Heart left ventricle (tissue), 16 donors: ENCODE data around the gene SCG5. TPM values are rescaled to one million over a fixed set of nuclear protein-coding genes. Genes with fewer than 3 reads are reported as not detected.

Experiments used
- ATAC-seq, 4 donors: fragments of 200-7000 bp; cut with Tn5 transposase; one replicate each; pipeline ENCODE4 v1.9.1; 2020 to 2022; ENCODE audit warnings: moderate library complexity in 4 of 4, mild to moderate bottlenecking in 3 of 4, moderate number of reproducible peaks in 1 of 4
- DNase-seq, 5 donors: peaks; one replicate each; pipeline ENCODE4 v3.0.0-alpha.2; 2020
- H3K27ac ChIP-seq, 12 donors: fragments of 200-600 bp; sonication (generic) in 4 of 12; one replicate each; pipeline versions ENCODE4 v1.5.0 to v1.8.0; 2016 to 2022; ENCODE audit warnings: mild to moderate bottlenecking in 2 of 12
- H3K27me3 ChIP-seq, 9 donors: fragments of 200-600 bp; sonication (generic) in 2 of 9; one replicate each; pipeline versions ENCODE4 v1.5.1 to v1.8.0; 2016 to 2022; ENCODE audit warnings: mild to moderate bottlenecking in 3 of 9
- H3K36me3 ChIP-seq, 9 donors: fragments of 200-600 bp; sonication (generic) in 2 of 9; one replicate each; pipeline versions ENCODE4 v1.5.0 to v1.8.0; 2018 to 2022; ENCODE audit warnings: mild to moderate bottlenecking in 2 of 9
- H3K4me1 ChIP-seq, 12 donors: fragments of 200-600 bp; sonication (generic) in 4 of 12; one replicate each; pipeline versions ENCODE4 v1.5.0 to v1.8.0; 2016 to 2022; ENCODE audit warnings: mild to moderate bottlenecking in 3 of 12
- H3K4me3 ChIP-seq, 12 donors: fragments of 200-600 bp; sonication (generic) in 4 of 12; one replicate each; pipeline versions ENCODE4 v1.5.0 to v1.8.0; 2017 to 2022; ENCODE audit warnings: mild to moderate bottlenecking in 9 of 12, moderate library complexity in 4 of 12
- H3K9me3 ChIP-seq, 12 donors: fragments of 200-600 bp; sonication (generic) in 4 of 12; one replicate each; pipeline versions ENCODE4 v1.5.0 to v1.8.0; 2016 to 2022; ENCODE audit warnings: mild to moderate bottlenecking in 1 of 12
- CTCF ChIP-seq, 12 donors: fragments of 200-600 bp; sonication (generic) in 4 of 12; IDR thresholded peaks; one replicate each; pipeline versions ENCODE4 v1.5.0 to v1.8.0; 2018 to 2022; ENCODE audit warnings: antibody characterized with exemption in 12 of 12, mild to moderate bottlenecking in 5 of 12
- POLR2A ChIP-seq, 2 donors: fragments of 450-650 bp; IDR thresholded peaks; one replicate each; pipeline ENCODE4 v1.6.1; 2017; ENCODE audit warnings: antibody characterized with exemption in 2 of 2, mild to moderate bottlenecking in 2 of 2, moderate library complexity in 2 of 2
- WGBS, 4 donors: extraction: QIAGEN DNeasy Blood & Tissue Kit in 2 of 4; methylation state at CpG; one replicate each; pipeline versions ENCODE4 v1.1.5 to v1.1.7; 2013 to 2018; 5-methylcytosine and 5-hydroxymethylcytosine counted together
- intact Hi-C, 10 donors: fragments of 100-400 bp; cut with DNase I; formaldehyde crosslinking; loops; one replicate each; pipeline versions ENCODE4 v1.11.1 to v1.14.2; 2022
- polyA plus RNA-seq, 2 donors: library from polyadenylated mRNA; stranded (reverse); fragments of 200-250 nt; gene quantifications; one replicate each; pipeline ENCODE4 v1.2.3, GENCODE V29; 2013
- total RNA-seq, 9 donors: library from RNA; depleted of rRNA in 2 of 9; stranded (reverse); fragments of >200 nt in 2 of 9; fragmentation: NEBNext Ultra II Directional in 3 of 9; extraction: Animal tissue kit (Norgen Biotek cat#: 25700) in 3 of 9; gene quantifications; one replicate each; pipeline versions ENCODE4 v1.1.0 to v1.2.4, GENCODE V29; 2016 to 2023
- donor health status: ischemic (EF 13 %, LVEDD 7.1; RV severe dilation, severe dysfunction).
- donor health status: healthy with polysubstance abuse.
- donor health status: DM: no; HTN: yes; CAD: no.
- donor health status: DM: no; HTN: no; CAD: no.
- donor health status: ischemic (EF 25% LVEDD 6.9; RV normal size, moderate dysfunction).
- donor health status: ischemic (EF 25% LVEDD 5.7; RV mildly dilated, moderate dysfunction).
- donor health status: healthy.
- donor health status: DM: yes; HTN: yes; CAD: no.
- donor health status: ischemic (EF 35%, LVEDD 5.7; RV mildly dilated, moderate dysfunction).
- donor health status: nonischemic (EF 11% LVEDD 7.7; RV severe dilation, severe dysfunction).
- donor health status: DM: yes; HTN: yes; CAD: no.
- donor health status: PGD.
- donor health status: ischemic (EF 29% LVEDD 5.4; RV normal size, mild dysfunction).
- donor health status: nonischemic (EF 23%, LVEDD 6.1; RV moderate dilation, normal function).

SCG5 gene
- total and polyA plus RNA-seq, 11 donors = 0.54 to 5.3 (median 0.84) TPM; not detected in 7

GRCh38 chr15:32717426-32718226, 76.1 kb downstream of the SCG5 start, which contains the start of gene GREM1:
Gene GREM1, plus strand, starts transcription at chr15:32718004. Its CDS starts 12,687 bp downstream, at chr15:32730691.
- intact Hi-C loops = loop anchor here in 1 of 10 donors (10.0 kb wide), 2 partner anchors 63 to 447 kb away; no protein-coding TSS in a partner anchor
- peaks cover 0 to 31% (median 3%) of the 10 kb centered on the region in 12 donors for H3K4me1 ChIP-seq
- no peaks in the 10 kb centered on the region for H3K36me3 ChIP-seq
- no peak for DNase-seq
- peak within 1 kb of the TSS in 11 of 12 donors; percentile 7 to 45 (median 29) for H3K4me3 ChIP-seq
- peak within 1 kb of the TSS in 1 of 12 donors; percentile 12 for H3K27ac ChIP-seq
- H3K9me3 ChIP-seq = no peaks in the 10 kb centered on the region
- TF ChIP-seq CTCF (IDR thresholded peaks at IDR 0.05) (no peak), POLR2A (IDR thresholded peaks at IDR 0.05) (no peak)
- ATAC-seq = peak in 1 of 4 donors; percentile 15
- H3K27me3 ChIP-seq = peaks cover 29 to 93% (median 63%) of the 10 kb centered on the region in 9 donors
- 1% methylated on average over 38 to 99 of the region's 99 CpGs for WGBS, 4 donors

- no peaks in the 10 kb centered on the region for H3K9me3 ChIP-seq
- H3K4me1 ChIP-seq = peaks cover 0 to 31% (median 3%) of the 10 kb centered on the region in 12 donors
- peak overlapping the region in 8 of 12 donors; percentile 19 to 45 (median 32) for H3K4me3 ChIP-seq
- no peak for ATAC-seq
- H3K27ac ChIP-seq = peak overlapping the region in 1 of 12 donors; percentile 12
- WGBS, 4 donors = 0 to 4% (median 2%) methylated on average over 18 to 60 of the region's 60 CpGs
- TF ChIP-seq POLR2A (IDR thresholded peaks at IDR 0.05) = no peak
- no peak for TF ChIP-seq CTCF (IDR thresholded peaks at IDR 0.05)
- intact Hi-C loops = loop anchor here in 1 of 10 donors (10.0 kb wide), 2 partner anchors 64 to 446 kb away; no protein-coding TSS in a partner anchor
- no peaks in the 10 kb centered on the region for H3K36me3 ChIP-seq
- peak in 1 of 5 donors; percentile 55 for DNase-seq
- H3K27me3 ChIP-seq = peaks cover 29 to 91% (median 63%) of the 10 kb centered on the region in 9 donors
These were observed 76.8 kb downstream of the SCG5 start for GRCh38 chr15:32718227-32718820.

GRCh38 chr15:32718821-32719716, 77.6 kb downstream of the SCG5 start:
- no peaks in the 10 kb centered on the region for H3K36me3 ChIP-seq
- ATAC-seq = no peak
- H3K4me1 ChIP-seq = peaks cover 0 to 31% (median 3%) of the 10 kb centered on the region in 12 donors
- no peaks in the 10 kb centered on the region for H3K9me3 ChIP-seq
- peaks cover 29 to 84% (median 58%) of the 10 kb centered on the region in 9 donors for H3K27me3 ChIP-seq
- WGBS, 4 donors = 1 to 2% (median 1%) methylated on average over 25 to 70 of the region's 70 CpGs
- intact Hi-C loops = loop anchor here in 1 of 10 donors (10.0 kb wide), 2 partner anchors 64 to 446 kb away; no protein-coding TSS in a partner anchor
- DNase-seq = peak in 1 of 5 donors; percentile 50
- peak overlapping the region in 9 of 12 donors; percentile 2 to 45 (median 32) for H3K4me3 ChIP-seq
- TF ChIP-seq POLR2A (IDR thresholded peaks at IDR 0.05) (no peak), CTCF (IDR thresholded peaks at IDR 0.05) (no peak)
- H3K27ac ChIP-seq = no peak overlapping the region
